ENCODE data around the gene IL17RC. TPM values are rescaled to one million over a fixed set of nuclear protein-coding genes. Genes with fewer than 3 reads are reported as not detected.
A peak's percentile ranks its signal among the peaks of the same experiment; 100 is the strongest.

The IL17RC gene
- total RNA-seq, 1 experiment from 2014 or later: 6.8 TPM

- H2AK5ac ChIP-seq (ENCODE audit: insufficient read length, low read length): no peak overlapping the region
- Mint-ChIP-seq H3K4me3 (no peak overlapping the region), H3K36me3 (ENCODE audit: insufficient read depth in 1 of 3, low read depth in 3 of 3) (peaks cover 2 to 29% (median 10%) of the 10 kb centered on the region in 3 experiments; a peak in 6 of 7 replicates), H3K9me3 (peaks cover 0 to 2% of the 10 kb centered on the region in 2 experiments; a peak in 2 of 5 replicates), H3K27me3 (ENCODE audit: low read depth) (peaks cover 7% of the 10 kb centered on the region), H3K4me1 (0 out of 4 replicates have a peak, but pooled peaks cover 0 to 6% of the 10 kb centered on the region in 2 experiments), H3K27ac (peak overlapping the region in 1 of 3 experiments; percentile 33; a peak in 2 of 7 replicates)
- peaks cover 14% of the 10 kb centered on the region for H3K23me2 ChIP-seq (ENCODE audit: insufficient read length, low read depth, low read length, poor library complexity, severe bottlenecking)
- H4K8ac ChIP-seq (replicated peaks; ENCODE audit: insufficient read length, low read depth, low read length): no peak overlapping the region
- no peaks in the 10 kb centered on the region for H3K79me2 ChIP-seq (ENCODE audit: insufficient read depth, low read length)
- H3K4me1 ChIP-seq (ENCODE audit: insufficient read depth, low read length): no peaks in the 10 kb centered on the region
- no peak overlapping the region for H4K5ac ChIP-seq (ENCODE audit: insufficient read length, low read depth, low read length)
- H3K27me3 ChIP-seq (ENCODE audit: insufficient read depth, low read length): no peaks in the 10 kb centered on the region
- no peaks in the 10 kb centered on the region for H3K9me3 ChIP-seq (ENCODE audit: control insufficient read depth, low read depth, low read length)
- no peak overlapping the region for H3K4me2 ChIP-seq (ENCODE audit: insufficient read depth, insufficient read length, low read length)
- no peak overlapping the region for H4K91ac ChIP-seq (ENCODE audit: insufficient read length, low read depth, low read length)
- no peak overlapping the region for H2BK12ac ChIP-seq (ENCODE audit: insufficient read length, low read depth, low read length)
- no peak overlapping the region for H2BK5ac ChIP-seq (ENCODE audit: insufficient read length, low read length)
- no peak overlapping the region for H3T11ph ChIP-seq (ENCODE audit: low read length)
- H2BK20ac ChIP-seq (ENCODE audit: low read depth, low read length, poor library complexity, severe bottlenecking): no peak overlapping the region
- no CpG with 5 or more reads among the region's 11 CpGs for WGBS (ENCODE audit: extremely low coverage, insufficient read length, low lambda C conversion rate)
- H3K18ac ChIP-seq (ENCODE audit: insufficient read length, low read depth, low read length): no peak overlapping the region
- H2BK15ac ChIP-seq (ENCODE audit: low read depth, low read length): no peak overlapping the region
- H3K23ac ChIP-seq (ENCODE audit: insufficient read length, low read depth, low read length): no peak overlapping the region
- TF ChIP-seq CTCF (conservative IDR thresholded peaks at IDR 0.05): no peak
- no peak overlapping the region for H3K9ac ChIP-seq (ENCODE audit: extremely low read depth, insufficient read length, low read length)
- no peak overlapping the region for H3K27ac ChIP-seq (ENCODE audit: insufficient read length, low read depth, low read length)
- no peaks in the 10 kb centered on the region for H4K20me1 ChIP-seq (ENCODE audit: control insufficient read depth, insufficient read depth, insufficient read length)
- no peak overlapping the region for H2BK120ac ChIP-seq (ENCODE audit: low read depth, low read length, poor library complexity, severe bottlenecking)
- no peak overlapping the region for H3K14ac ChIP-seq (ENCODE audit: insufficient read depth, low read length)
- no peak overlapping the region for H2AFZ ChIP-seq (ENCODE audit: low read length)
- no peak overlapping the region for H3K4ac ChIP-seq (ENCODE audit: low read depth, low read length)
- H3K79me1 ChIP-seq (ENCODE audit: insufficient read depth, low read depth, low read length, poor library complexity, severe bottlenecking): no peaks in the 10 kb centered on the region
- H3K56ac ChIP-seq (ENCODE audit: insufficient read length, low read depth, low read length): no peak overlapping the region
- DNase-seq: no peak
Measured at GRCh38 chr3:9942934-9943690, 26.2 kb downstream of the IL17RC start.

Measured in H9 (cell line).